ENCODE data around the gene PIGL.
"Not testable (repeated sequence)": the region's sequence is repeated elsewhere in the genome, so short reads cannot be mapped to it uniquely, and the experiment has no call there.

The PIGL gene

DNA sequence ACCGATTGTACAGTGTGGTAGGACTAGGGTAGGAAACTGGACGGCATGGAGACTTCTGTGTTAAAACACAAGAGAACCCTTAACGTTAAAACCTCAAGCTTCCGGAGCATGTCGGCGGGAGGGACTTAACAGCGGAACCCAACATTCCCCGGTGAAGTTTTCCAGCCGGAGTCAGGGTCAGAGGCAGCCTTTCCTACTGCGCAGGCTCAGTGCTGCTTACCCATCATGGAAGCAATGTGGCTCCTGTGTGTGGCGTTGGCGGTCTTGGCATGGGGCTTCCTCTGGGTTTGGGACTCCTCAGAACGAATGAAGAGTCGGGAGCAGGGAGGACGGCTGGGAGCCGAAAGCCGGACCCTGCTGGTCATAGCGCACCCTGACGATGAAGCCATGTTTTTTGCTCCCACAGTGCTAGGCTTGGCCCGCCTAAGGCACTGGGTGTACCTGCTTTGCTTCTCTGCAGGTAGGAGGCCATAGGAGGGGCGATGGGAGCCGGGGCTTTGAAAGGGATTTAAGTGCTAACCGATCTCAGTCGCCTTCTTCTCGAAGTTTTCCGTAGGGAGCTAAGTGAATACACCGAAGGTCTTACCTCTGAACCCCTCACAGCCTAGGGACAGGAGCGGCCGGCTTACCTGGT, at the start of gene PIGL:
TSS of gene PIGL (plus strand) at position 209 of the 634 bp plus-strand sequence. CDS start at position 226, 17 bp downstream.
- peak; percentile 32 to 91 (median 83) for DNase-seq

DNA sequence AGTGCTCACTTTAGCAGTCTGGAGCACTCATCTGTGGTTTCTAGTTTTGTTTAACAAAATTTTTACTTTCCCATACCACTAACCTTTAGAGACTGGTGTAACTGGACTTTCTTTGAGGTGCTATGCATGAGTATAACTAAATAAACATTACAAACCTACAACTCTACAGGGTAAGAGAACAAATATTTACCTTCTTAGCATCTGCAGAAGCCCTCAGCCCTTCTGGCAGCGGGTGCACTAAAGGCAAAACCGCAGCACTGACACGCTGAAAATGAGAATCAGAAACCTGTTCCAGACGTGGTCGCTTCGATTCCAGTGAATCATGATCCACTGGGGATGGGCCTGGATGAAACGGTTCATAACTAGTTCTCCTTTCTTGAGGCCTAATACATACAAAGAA, 45.4 kb upstream of the PIGL start:
- no peak for DNase-seq

DNA sequence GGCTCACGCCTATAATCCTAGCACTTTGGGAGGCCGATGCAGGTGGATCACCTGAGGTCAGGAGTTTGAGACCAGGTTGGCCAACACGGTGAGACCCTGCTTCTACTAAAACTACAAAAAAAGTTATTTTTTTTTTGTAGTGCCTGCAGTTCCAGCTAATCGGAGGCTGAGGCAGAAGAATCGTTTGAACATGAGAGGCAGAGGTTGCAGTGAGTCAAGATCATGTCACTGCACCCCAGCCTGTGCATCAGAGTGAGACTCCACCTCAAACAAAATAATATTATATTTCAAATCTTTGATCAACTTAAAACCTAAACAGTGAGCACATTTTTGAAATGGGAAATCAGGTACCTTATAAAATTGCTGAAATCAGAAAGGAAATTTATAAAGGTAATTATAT, 38.2 kb upstream of the PIGL start:
- DNase-seq = no peak

DNA sequence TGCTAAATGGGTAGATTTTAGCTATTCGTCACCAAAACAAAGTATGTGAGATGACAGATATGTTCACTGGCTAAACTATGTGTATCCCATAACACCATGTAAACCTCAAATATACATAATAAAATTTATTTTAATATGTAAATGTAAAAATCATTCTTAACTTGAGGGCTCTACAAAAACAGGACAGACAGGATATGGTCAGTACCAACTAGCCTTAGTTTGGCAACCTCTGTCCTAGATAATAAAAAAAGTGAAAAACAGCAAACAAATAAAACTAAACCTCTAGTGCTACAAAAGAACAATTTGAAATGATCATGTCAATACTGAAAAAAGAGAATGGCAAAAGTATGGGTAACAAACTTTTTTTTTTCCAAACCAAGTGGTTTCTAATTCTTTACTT, 35.4 kb upstream of the PIGL start:
- no peak for DNase-seq

DNA sequence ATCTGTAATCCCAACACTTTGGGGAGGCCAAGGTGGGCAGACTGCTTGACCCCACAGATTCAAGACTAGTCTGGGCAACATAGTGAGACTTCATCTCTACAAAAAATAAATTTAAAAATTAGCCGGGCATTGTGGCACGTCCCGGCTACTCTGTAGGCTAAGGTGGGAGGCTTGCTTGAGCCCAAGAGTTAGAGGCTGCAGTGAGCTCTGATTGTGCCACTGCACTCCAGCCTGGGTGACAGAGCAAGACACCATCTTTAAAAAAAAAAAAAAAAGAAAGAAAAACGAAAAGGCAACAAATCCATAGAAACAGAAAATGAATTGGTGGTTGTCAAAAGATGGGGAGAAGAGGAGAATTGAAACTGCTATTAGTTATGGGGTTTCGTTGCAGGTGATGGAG, 29.4 kb upstream of the PIGL start:
- DNase-seq = no peak

DNA sequence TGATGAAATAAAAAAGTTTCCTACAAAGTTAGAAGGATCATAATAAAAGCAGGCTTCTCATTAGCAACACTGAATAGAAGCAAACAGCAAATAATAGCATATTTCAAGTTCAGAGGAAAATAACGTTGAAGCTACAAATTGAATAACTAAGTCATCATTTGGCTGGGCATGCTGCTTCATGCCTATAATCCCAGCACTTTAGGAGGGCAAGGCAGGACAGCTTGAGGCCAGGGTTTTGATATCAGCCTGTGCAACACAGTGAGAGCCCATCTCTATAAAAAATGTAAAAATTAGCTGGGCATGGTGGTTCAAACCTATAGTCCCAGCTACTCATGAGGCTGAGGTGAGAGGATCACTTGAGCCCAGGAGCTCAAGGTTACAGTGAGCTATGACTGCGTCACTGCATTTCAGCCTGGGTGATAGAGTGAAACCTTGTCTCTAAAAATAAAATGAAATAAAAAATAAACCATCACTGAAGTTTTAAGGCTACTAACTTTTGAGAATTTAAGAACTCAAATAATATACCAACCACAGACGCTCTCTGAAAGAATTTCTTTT, 27.1 kb upstream of the PIGL start:
- DNase-seq = no peak

DNA sequence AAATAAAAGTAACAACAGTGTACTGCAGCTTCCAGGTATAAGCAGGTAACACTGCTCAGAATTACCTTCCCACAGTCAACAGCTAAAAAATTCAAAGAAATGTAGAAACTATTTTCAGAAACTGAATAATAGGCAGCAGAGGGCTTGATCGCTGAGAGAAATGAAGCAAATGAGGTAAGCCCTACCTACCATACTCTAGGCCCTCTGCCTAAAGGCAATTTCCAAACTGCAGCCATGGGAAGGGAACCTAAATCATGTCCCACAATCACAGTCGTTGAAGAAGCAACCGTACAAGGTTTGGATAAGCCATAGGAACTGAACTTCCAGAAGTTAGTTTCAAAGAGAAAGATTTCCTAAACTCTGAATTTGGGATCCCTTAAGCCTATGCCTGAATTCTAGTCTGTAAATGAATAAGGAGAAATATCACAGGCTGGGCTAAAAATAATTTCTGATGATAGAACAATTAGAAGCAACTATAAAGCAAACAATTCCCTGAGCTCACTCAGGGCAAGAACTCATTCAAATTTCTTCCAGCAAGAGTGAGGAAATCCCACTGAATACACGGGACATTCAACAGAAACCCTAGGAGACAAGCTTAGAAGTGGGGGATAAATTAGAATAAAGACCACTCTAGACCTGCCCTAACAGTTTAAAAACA, 26.2 kb upstream of the PIGL start:
- no peak for DNase-seq

DNA sequence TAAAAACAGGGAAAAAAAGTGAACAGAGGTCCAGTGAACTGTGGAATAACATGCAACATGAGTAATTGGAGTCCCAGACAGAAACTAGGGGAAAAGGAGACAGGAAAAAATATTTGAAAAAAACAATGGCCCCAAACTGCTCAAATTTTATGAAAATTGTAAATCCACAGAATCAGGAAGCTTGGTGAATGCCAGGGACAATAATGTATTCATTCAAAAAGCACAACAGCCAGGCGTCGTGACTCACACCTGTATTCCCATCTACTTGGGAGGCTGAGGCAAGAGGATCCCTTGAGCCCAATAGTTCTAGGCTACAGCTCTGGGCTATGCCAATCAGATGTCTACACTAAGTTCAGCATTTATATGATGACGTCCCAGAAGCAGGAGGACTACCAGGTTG, 25.4 kb upstream of the PIGL start:
- no peak for DNase-seq

DNA sequence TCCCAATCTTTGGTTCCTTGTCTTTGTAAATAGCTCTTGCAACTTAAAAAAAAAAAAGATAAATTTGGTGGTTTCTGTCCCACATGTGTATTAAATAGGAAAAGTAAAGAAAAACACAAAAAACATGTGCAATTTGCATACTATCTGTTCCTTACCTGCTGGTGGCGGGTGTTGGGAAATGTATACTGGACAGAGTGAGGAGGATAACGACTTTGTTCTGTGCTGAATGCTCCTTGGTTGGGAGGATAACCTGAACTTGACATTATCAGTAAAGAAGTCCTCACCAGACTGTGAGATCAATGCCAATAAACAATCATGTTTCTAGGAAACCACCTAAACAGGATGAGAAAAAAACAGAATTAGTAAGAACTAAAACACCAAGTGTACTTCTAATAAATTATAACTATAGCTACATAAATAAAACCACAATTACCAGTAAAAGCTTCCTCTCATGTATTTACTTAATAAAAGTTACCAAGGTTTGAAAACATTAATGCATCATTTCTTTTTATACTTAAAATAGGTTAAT, 22.6 kb upstream of the PIGL start:
- not testable (repeated sequence) for DNase-seq

DNA sequence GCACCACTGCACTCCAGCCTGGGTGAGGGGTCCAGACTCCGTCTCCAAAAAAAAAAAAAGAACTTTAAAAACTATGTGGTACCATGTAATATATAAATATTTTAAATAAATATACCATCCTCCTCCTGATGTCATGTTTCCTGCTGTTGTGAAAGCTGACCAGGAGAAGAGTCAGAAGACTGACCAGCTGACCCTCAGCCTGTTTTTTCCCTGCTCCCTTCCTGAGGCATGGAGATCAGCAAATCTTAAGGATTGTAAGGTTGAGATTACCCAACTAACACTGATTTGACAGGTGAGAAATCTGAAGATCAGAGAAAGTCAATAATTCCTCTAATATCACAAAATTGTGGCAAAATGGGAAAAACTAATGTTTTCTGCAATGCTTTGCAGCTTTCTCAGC, 19.7 kb upstream of the PIGL start:
- no peak for DNase-seq

DNA sequence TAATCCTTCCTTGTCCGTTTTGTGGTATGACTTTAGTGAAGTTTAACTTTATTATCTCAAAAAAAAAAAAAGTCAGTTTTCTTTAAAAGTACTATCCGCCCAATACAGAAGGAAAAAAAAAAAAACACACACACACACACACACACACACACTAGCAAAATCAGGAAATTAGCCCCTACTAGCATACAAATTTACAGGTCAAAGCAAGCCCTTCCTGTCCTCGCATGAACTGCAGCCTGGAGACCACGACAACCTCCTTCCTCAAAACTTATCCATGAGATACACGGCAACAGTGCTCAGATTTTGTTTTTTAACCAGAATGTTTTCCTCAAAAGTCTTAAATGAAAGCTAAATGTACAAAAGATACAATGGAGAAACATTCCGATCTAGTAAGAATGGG, 17.9 kb upstream of the PIGL start:
- peak in 1 of 14 donors; percentile 7 for DNase-seq

DNA sequence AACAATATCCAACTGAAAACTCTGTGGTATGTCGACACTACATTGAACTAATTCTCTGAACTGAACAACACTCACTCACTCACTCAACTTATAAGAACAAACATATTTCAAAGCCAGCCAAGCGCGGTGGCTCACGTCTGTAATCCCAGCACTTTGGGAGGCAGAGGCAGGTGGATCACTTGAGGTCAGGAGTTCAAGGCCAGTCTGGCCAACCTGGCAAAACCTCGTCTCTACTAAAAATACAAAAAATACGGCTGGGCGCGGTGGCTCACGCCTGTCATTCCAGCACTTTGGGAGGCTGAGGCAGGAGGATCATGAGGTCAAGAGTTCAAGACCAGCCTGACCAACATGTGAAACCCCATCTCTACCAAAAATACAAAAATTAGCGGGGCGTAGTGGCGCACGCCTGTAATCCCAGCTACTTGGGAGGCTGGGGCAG, 15.3 kb upstream of the PIGL start:
- not testable (repeated sequence) for DNase-seq

DNA sequence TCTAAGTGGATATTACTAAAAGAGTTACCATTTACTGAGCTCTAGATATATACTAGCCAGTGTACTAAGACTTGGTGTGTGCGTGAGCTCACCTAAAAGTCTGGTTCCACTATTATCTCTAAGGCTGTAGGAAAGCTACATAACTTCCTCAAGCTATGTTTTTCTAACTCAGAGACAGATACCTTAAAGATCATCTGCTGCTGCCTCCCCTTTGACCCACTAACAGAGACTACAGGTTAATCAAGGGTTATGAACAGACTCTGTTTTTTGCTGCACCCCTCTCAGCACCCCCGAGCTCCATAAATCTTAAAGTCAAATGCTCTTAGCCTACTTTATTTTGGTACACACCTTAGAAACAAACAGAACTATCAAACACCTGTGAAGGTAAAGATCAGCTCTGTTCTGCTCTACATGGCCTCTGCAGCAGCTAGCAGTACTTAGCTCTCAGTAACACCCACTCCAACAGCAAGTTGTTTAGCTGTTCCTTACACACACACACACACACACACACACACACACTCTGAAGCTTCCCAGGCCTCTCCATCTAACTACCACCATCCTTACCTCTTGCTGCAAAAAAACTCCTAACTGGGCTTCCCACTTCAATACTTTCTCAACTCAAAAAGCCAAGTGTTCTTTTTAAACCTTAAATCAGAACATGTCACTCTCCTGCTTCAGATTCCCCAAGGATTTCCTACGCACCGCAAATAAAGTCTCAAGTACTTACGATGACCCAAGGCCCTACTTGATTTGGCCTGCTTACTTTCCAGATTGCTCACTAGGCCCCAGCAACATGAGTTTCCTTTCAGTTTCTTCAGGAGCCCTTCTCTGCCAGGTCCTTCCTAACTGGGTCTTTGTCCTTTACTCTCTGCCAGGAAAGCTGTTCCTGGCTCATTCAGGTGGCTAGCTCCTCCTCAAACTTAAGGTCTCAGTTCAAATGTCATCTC, 14.2 kb upstream of the PIGL start:
- DNase-seq = not testable (repeated sequence)

DNA sequence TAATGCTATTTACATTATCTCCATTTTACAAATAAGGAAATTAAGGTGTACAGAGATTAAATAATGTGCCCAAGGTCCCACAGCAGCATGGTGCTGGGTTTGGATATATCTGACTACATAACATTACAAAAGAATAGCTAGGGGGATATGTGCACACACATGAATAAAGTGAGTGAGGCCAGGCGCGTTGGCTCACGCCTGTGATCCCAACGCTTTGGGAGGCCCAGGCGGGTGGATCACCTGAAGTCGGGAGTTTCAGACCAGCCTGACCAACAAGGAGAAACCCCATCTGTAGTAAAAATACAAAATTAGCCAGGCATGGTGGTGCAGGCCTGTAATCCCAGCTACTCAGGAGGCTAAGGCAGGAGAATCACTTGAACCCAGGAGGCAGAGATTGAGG, 12.2 kb upstream of the PIGL start:
- not testable (repeated sequence) for DNase-seq

DNA sequence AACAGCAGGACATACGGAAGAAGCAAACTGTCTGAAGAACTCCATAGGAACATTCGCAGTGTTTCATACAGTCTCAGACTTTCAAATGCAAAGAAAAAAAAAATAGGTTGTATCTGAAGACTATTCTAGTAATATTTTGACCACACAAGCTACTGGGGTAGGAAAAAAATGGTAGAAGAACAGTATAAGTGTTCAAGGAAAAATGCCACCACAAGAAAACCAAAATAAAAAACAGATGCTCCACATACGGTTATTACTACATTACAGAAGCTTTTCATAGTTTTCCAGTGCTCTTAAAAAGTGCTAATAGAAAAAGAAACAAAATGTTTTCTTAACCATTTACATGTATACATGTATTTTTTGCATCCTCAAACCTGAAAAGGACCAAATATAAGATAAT, 5.4 kb upstream of the PIGL start:
- DNase-seq = no peak

DNA sequence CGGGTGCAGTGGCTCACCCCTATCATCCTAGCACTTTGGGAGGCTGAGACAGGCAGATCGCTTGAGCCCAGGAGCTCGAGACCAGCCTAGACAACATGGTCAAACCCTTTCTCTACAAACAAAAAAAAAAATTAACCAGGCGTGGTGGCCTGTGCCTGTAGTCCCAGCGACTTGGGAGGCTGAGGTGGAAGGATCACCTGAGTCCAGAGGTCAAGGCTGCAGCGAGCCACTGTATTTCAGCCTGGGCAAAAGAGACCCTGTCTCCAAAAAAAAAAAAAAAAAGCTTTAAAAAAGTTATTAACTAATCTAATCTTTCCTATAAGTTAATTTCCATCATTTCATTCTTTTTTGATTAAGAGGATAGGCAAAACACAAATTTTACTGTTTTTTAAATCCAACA, 4.2 kb upstream of the PIGL start:
- DNase-seq = no peak

DNA sequence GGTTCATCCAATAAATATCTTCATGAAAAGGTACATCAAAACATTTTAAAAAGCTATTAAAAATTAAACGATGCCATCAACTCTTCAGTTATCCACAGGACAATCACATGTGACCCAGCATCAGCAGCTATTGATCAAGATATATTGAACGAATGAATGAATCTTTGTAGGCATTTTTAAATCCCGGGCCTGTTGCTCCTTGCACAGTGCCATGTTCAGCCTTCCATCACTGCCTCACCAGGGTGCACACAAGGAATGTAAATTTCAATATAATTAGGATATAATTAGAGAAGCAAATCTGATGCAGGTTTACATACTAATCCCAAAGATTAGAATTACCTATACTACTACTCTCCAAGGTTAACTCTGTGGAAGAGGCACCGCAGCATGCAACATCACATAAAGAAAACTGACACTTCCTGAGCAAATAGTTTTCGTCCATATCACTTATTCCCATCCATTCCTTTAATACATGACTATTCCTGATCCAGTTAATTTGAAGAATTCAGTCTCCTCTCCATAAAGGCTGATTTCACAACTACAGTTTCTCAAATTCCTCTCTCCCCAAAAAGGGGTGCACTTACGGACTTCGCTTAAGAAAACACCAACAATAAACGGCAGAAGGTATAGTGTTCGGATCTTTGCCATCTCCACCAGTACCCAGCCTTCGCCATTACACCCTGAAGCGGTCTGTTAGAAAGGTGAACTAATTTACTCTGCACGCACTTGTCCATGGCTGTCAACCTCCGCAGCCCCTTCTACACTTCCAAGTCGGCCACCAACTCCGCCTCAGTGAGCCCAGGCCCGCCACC, 2.6 kb upstream of the PIGL start:
- peak in 2 of 14 donors; percentile 33 to 39 for DNase-seq

DNA sequence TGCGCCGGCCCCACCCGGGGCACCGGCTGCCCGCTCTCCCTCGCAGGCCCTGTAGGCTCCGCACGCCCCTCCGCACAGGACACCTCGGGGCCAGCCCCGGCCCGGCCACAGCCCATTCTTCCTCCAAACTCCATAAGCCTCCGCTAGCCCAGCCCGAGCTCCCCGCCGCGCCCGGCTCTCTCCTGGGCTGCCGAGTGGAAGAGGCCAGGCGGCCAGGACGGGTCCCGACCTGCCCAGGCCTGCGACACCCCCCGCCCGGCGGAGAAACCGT, 2.1 kb upstream of the PIGL start:
- peak in 9 of 14 donors; percentile 24 to 74 (median 64) for DNase-seq

DNA sequence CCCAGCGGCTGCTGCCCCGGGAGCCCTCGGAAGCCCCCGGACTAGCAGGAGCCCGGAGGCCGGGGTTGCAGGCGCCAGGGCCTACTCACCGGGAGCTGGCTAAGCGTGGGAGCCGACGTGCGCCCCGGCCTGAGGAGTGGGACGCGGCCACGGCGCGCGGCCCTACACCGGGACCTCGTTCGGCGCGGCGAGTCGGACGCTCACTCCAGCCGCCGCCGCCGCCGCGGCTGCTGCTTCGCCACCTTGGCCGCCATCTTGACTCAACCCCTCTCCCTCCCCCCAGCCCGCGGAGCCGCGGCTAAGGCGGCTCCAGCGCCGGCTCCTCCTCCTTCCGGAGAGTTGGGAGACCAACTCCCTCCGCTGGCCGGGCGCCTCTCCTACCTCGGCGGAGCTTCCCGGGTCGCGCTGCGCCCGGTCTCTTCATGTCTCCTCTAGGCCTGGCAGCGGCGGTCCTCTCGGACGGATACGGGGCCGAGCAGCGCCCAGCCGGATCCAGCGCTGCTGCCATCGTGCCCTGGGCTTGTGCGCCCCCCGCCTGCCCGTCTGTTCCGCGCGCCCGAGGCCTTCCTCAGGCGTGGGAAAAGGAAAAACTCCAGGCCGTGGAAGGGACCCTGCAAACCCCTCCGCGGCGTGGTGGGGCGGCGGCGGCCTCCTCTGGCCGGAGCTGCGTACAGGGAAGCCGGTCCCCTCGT, 1.6 kb upstream of the PIGL start, which contains the start of gene NCOR1:
TSS of gene NCOR1 (minus strand) at position 262 of the 692 bp plus-strand sequence. CDS start 20,965 bp downstream, outside the sequence.
- peak; percentile 38 to 91 (median 82) for DNase-seq

DNA sequence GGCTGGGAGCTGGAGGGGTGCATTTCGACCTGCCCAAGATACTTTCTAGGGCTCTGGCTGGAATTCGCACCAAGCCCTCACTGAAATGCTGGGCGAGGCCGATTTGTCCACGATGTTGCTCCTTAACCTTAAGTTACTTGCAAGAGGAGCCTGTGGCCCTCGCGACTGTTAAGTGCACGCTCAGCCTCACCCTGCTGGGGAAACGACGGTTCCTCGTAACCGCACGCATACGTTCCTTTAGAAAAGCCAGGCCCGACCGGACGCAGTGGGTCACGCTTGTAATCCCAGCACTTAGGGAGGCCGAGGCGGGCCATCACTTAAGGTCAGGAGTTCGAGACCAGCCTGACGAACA, 1.1 kb upstream of the PIGL start:
- DNase-seq = peak in 4 of 14 donors; percentile 0 to 69 (median 54)

DNA sequence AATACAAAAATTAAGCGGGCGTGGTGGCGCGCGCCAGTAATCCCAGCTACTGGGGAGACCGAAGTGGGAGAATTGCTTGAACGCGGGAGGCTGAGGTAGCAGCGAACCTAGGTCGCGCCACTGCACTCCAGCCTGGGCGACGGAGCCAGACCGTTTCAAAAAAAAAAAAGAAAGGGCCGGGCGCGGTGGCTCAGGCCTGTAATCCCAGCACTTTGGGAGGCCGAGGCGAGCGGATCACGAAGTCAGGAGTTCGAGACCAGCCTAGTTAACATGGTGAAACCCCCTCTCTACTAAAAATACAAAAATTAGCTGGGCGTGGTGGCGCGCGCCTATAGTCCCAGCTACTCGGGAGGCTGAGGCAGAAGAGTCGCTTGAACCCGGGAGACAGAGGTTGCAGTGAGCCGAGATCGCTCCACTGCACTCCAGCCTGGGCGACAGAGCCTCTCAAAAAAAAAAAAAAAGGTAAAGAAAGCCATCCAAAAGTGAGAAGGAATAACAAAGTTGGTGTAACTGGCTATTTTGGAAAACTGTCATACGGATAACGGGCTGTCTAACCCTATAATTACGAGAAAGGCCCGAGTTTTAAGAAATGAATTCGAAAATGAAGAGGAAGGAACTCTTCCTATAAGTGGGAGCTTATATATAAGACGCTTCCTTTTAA, 539 bp upstream of the PIGL start:
- not testable (repeated sequence) for DNase-seq

Measured in C1 segment of cervical spinal cord (tissue), 14 donors.